GM12865 (cell line): ENCODE data around the gene MAT2A.

Source experiments
- DNase-seq: peaks from one replicate; pipeline ENCODE4 v3.0.0; 2010; ENCODE audit warnings: low read depth
- H3K4me3 ChIP-seq: 2 replicates; pipeline ENCODE4 v1.5.1; 2011; ENCODE audit warnings: mild to moderate bottlenecking, low read depth, low read length, control low read depth
- TF ChIP-seq, protein P1 (sequence below): IDR thresholded peaks from 2 replicates; pipeline ENCODE4 v1.5.1; 2011; ENCODE audit warnings: low read length, control low read depth, low read depth, inconsistent platforms; ENCODE audit not compliant: insufficient read depth; ENCODE audit errors: missing control alignments

The MAT2A gene

DNA sequence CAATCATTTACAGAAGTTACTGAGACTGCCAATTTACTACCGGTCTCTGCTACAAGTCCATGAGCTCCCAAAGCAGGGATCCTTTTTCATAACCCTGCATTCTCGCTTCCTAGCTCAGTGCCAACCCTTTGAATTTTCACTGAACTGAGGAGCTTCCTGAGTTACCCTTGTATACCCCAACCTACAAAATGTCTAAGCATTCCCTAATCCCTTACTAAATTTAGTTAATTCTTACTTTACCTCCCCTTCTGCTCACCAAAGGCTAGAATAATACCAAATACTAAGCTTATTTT lies 9.6 kb downstream of the MAT2A start:
- no peak for DNase-seq
- no peak overlapping the region for H3K4me3 ChIP-seq
- TF ChIP-seq, protein P1, sequence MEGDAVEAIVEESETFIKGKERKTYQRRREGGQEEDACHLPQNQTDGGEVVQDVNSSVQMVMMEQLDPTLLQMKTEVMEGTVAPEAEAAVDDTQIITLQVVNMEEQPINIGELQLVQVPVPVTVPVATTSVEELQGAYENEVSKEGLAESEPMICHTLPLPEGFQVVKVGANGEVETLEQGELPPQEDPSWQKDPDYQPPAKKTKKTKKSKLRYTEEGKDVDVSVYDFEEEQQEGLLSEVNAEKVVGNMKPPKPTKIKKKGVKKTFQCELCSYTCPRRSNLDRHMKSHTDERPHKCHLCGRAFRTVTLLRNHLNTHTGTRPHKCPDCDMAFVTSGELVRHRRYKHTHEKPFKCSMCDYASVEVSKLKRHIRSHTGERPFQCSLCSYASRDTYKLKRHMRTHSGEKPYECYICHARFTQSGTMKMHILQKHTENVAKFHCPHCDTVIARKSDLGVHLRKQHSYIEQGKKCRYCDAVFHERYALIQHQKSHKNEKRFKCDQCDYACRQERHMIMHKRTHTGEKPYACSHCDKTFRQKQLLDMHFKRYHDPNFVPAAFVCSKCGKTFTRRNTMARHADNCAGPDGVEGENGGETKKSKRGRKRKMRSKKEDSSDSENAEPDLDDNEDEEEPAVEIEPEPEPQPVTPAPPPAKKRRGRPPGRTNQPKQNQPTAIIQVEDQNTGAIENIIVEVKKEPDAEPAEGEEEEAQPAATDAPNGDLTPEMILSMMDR = no peak

DNA sequence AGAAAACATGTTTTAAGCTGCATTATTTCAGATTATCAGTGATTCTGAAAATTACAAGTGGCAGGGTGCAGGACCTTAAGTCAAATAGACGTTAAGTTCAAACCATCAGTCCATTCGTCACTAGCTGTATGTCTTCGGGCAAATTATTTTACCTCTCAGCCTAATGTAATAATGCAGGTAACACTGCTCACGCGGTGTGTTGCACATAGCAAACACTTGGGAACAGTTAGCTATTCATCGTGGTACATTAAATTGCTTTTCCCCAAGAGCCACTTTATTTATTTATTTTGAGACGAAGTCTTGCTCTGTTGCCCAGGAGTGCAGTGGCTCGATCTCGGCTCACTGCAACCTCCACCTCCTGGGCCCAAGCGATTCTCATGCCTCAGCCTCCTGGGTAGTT lies 10.1 kb downstream of the MAT2A start:
- H3K4me3 ChIP-seq = no peak overlapping the region
- no peak for DNase-seq
- TF ChIP-seq, protein P1 = no peak

DNA sequence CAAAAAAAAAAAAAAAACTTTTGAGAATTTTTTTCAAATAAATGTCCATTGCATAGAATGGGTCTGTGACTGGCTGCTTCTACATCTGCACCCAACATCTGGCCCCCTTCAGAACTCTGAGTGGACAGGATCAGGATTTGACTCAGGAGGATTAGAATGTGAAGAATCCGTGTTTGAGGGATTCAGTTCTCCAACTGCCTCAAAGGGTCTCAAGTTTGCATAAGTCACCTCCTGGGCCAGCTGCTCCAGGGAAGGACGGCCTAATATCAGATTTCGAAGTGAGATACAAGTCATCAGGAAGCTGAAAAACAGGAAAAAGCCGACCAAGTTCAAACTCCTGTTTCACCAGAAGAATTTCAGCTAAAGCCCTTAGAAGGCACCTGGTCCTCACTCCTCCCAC lies 10.9 kb downstream of the MAT2A start:
- DNase-seq = no peak
- TF ChIP-seq, protein P1 = no peak
- no peak overlapping the region for H3K4me3 ChIP-seq

DNA sequence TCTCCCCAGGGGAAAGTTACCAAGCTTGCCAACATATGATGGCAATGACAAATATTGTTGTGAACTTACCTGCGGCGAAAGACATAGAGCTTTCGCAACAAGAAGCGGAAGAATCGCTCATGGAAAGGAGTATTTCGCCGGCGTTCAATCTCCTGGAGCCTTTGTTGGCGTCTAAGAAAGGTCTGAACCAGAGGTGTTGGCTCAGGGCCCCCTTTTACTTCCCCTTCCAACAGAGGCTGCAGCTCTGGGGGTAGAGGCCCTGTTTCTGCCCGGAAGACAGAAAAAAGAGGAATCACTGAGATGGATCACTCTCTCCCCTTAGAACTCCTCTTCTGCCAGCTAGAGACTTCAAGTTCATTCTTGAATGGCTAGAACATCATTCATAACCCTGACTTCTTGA lies 11.5 kb downstream of the MAT2A start:
- TF ChIP-seq, protein P1 = no peak
- no peak overlapping the region for H3K4me3 ChIP-seq
- no peak for DNase-seq

DNA sequence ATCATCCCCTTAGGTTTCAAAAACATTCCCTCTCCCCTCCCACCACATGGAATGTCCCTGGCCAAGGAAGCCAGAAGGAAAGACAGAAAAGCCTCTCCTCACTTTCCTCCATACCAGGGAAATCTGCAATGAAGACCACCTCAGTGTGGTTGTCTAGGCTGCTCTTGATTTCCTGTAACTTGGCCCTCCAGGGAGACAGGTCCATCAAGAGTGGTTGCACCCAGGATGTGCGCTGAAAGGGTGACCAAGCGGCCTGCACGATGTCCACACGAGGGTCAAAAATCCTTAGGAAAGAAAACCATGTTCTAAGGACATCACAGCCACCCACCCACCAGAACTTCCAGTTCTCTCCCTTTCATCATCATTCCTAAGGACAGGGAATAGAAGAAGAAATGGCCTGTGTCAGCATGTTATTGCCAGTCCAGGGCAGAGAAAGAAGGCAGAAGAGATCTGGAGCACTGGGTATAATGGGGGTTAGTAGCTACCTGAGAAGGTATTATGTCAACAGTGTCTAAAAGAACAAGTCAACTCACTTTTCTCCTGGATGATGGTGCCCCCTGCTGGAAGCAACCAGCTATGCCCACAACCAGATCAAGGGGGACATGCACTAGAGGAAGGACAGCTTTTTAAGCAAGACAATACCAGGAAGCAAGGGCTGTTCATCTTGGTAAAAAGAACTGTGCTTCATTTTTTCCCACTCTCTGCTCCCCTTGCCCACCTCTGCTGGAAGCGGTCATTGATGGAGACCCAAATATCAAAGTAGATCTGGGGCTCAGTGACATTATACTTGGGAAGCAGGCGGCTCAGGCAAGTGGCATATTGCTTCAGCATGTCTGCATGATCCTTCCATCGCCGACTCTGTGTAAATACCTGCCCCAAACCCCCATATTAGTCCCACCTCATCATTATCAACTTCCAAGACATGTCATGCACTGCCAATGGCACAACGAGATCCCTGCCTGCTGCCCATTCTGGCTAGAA lies 13.0 kb downstream of the MAT2A start:
- H3K4me3 ChIP-seq = no peak overlapping the region
- DNase-seq = peak; percentile 89
- TF ChIP-seq, protein P1 = peak; percentile 92

DNA sequence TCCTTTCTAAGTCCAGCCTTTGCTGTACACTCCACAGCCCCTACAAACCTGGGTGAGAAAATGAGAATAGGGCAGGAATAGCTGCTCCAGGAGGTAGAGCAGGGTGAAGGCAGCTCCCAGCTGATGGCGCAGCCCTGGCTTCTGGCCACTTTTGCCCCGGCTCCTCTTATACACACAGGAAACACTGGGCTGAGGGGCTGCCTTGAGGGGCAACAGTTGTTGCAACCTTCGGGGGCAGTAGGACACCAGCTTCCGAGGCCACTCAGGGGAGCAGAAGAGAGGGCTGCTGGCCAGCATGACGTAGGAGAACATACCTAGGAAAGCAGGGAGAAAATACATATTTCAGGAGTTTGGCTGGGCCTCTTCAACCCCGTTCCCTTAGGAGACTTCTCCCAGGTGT lies 14.2 kb downstream of the MAT2A start:
- DNase-seq = no peak
- no peak overlapping the region for H3K4me3 ChIP-seq
- TF ChIP-seq, protein P1 = no peak

DNA sequence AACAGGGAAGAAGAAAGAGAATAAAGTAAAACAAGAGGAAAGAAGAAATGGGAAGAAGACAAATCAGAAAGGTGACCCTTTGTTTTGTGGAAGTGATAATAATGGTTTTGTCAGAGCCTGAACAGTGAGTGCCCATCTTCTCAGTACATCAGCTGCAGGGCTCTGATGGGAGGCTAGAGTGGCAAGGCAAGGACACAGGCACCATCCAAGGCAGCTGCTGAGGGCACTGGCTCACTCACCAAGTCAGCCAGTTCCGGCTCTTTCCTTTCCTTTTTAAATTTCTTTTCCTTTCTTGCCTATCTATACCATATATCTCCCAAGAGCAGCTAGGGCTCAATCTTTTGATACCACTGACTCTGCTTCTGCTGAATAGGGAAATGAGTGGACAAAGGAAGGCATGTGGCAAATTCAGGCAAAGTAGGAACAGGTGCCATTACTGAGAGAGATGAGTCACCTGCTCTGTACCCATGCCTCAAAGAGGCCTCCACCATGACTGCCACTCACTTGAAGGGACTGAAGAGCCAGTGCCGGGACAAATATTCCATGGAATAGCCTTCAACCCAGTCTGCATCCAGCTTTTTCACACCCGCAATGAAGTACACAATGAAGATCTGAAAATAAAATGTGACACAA lies 16.1 kb downstream of the MAT2A start:
- no peak for DNase-seq
- H3K4me3 ChIP-seq = no peak overlapping the region
- TF ChIP-seq, protein P1 = no peak
